Measurements from ENCODE around the gene STRN. TPM values are rescaled to one million over a fixed set of nuclear protein-coding genes. Genes with fewer than 3 reads are reported as not detected.
"Not testable (repeated sequence)": the region's sequence is repeated elsewhere in the genome, so short reads cannot be mapped to it uniquely, and the experiment has no call there.

The STRN gene
- total RNA-seq, 4 donors from 2014 or later = 24.8 to 38.4 (median 31.6) TPM

- Histone ChIP-seq H3K4me1 (no peaks in the 10 kb centered on the region), H3K27ac (no peak overlapping the region), H3K9me3 (no peaks in the 10 kb centered on the region), H3K36me3 (peaks cover 0 to 72% (median 0%) of the 10 kb centered on the region in 3 donors), H3K27me3 (no peaks in the 10 kb centered on the region), H3K4me3 (no peak overlapping the region)
- intact Hi-C loops (cut with DNase I) = no loop called here
- 80 to 86% methylated on average over 3 of the region's 3 CpGs for WGBS, 2 donors
- no peak for TF ChIP-seq CTCF (IDR thresholded peaks at IDR 0.05)
- TF ChIP-seq POLR2A (IDR thresholded peaks at IDR 0.05) = no peak
- DNase-seq = no peak
Observed at GRCh38 chr2:36982467-36982866, 16.1 kb upstream of the STRN start.

- no peak for TF ChIP-seq POLR2A (IDR thresholded peaks at IDR 0.05)
- no peak for TF ChIP-seq CTCF (IDR thresholded peaks at IDR 0.05)
- intact Hi-C loops (cut with DNase I) = no loop called here
- WGBS, 2 donors = 94 to 98% methylated on average over 2 of the region's 2 CpGs
Observed at GRCh38 chr2:36981911-36982310, 15.6 kb upstream of the STRN start.

GRCh38 chr2:36979007-36979406 is 12.7 kb upstream of the STRN start:
- intact Hi-C loops (cut with DNase I); H3K9me3 ChIP-seq; H3K4me1 ChIP-seq; H3K27ac ChIP-seq; H3K4me3 ChIP-seq; H3K27me3 ChIP-seq; DNase-seq: not testable (repeated sequence)
- 95 to 100% methylated on average over 3 of the region's 3 CpGs for WGBS, 2 donors
- peaks cover 0 to 44% (median 0%) of the 10 kb centered on the region in 3 donors for H3K36me3 ChIP-seq

More at GRCh38 chr2:36981911-36982310, 15.6 kb upstream of the STRN start:
- no peaks in the 10 kb centered on the region for H3K27me3 ChIP-seq
- no peaks in the 10 kb centered on the region for H3K4me1 ChIP-seq
- H3K4me3 ChIP-seq = no peak overlapping the region
- H3K36me3 ChIP-seq = peaks cover 0 to 67% (median 0%) of the 10 kb centered on the region in 3 donors
- H3K27ac ChIP-seq = no peak overlapping the region
- DNase-seq = no peak
- no peaks in the 10 kb centered on the region for H3K9me3 ChIP-seq

- Histone ChIP-seq H3K27me3 (no peaks in the 10 kb centered on the region), H3K4me3 (no peak overlapping the region), H3K36me3 (peaks cover 0 to 25% (median 0%) of the 10 kb centered on the region in 3 donors), H3K9me3 (no peaks in the 10 kb centered on the region), H3K4me1 (no peaks in the 10 kb centered on the region), H3K27ac (no peak overlapping the region)
- DNase-seq = no peak
- intact Hi-C loops (cut with DNase I) = no loop called here
- TF ChIP-seq POLR2A (IDR thresholded peaks at IDR 0.05) = no peak
- no peak for TF ChIP-seq CTCF (IDR thresholded peaks at IDR 0.05)
- 86% methylated on average over 2 of the region's 2 CpGs for WGBS, 2 donors
Observed at GRCh38 chr2:36976065-36976464, 9.7 kb upstream of the STRN start.

GRCh38 chr2:36975306-36975705 is 9.0 kb upstream of the STRN start:
- no peak overlapping the region for H3K27ac ChIP-seq
- intact Hi-C loops (cut with DNase I) = no loop called here

More at GRCh38 chr2:36975306-36975705, 9.0 kb upstream of the STRN start:
- Histone ChIP-seq H3K4me1 (no peaks in the 10 kb centered on the region), H3K36me3 (peaks cover 0 to 18% (median 0%) of the 10 kb centered on the region in 3 donors), H3K27me3 (no peaks in the 10 kb centered on the region), H3K9me3 (no peaks in the 10 kb centered on the region), H3K4me3 (no peak overlapping the region)
- DNase-seq = no peak
- TF ChIP-seq CTCF (IDR thresholded peaks at IDR 0.05) (no peak), POLR2A (IDR thresholded peaks at IDR 0.05) (no peak)
- 78 to 89% methylated on average over 6 to 8 of the region's 8 CpGs for WGBS, 2 donors

Data from esophagus squamous epithelium (tissue), 5 donors.